H9 (cell line): ENCODE measurements around the gene TMUB2. TPM values are rescaled to one million over a fixed set of nuclear protein-coding genes. Genes with fewer than 3 reads are reported as not detected.

Experiments
- DNase-seq: peaks from one replicate; pipeline ENCODE4 v3.0.0-alpha.2; 2017
- H2AFZ ChIP-seq: one replicate; pipeline ENCODE4 v1.6.1; 2013; ENCODE audit warnings: mild to moderate bottlenecking, low read length, control low read depth, moderate library complexity
- H2AK5ac ChIP-seq: 2 replicates; pipeline ENCODE4 v1.6.1; 2013; ENCODE audit warnings: low read length, control low read depth, mixed read lengths; ENCODE audit not compliant: insufficient read length
- H2BK120ac ChIP-seq: one replicate; pipeline ENCODE4 v1.6.1; 2013; ENCODE audit warnings: low read depth, mild to moderate bottlenecking, low read length, control low read depth, inconsistent platforms; ENCODE audit not compliant: poor library complexity, severe bottlenecking
- H2BK12ac ChIP-seq: 2 replicates; pipeline ENCODE4 v1.6.1; 2013; ENCODE audit warnings: low read length, control low read depth, mixed read lengths, low read depth; ENCODE audit not compliant: insufficient read length
- H2BK15ac ChIP-seq: 2 replicates; pipeline ENCODE4 v1.6.1; 2013; ENCODE audit warnings: low read depth, low read length, control low read depth
- H2BK20ac ChIP-seq: one replicate; pipeline ENCODE4 v1.6.1; 2013; ENCODE audit warnings: low read depth, mild to moderate bottlenecking, low read length, control low read depth, inconsistent platforms; ENCODE audit not compliant: poor library complexity, severe bottlenecking
- H2BK5ac ChIP-seq: 2 replicates; pipeline ENCODE4 v1.6.1; 2013; ENCODE audit warnings: low read length, control low read depth, mixed read lengths; ENCODE audit not compliant: insufficient read length
- H3K14ac ChIP-seq: 2 replicates; pipeline ENCODE4 v1.6.1; 2013; ENCODE audit warnings: low read length, control low read depth; ENCODE audit not compliant: insufficient read depth
- H3K18ac ChIP-seq: 2 replicates; pipeline ENCODE4 v1.6.1; 2013; ENCODE audit warnings: low read depth, mild to moderate bottlenecking, mixed read lengths, low read length, control low read depth; ENCODE audit not compliant: insufficient read length
- H3K23ac ChIP-seq: 2 replicates; pipeline ENCODE4 v1.6.1; 2013; ENCODE audit warnings: low read length, control low read depth, mixed read lengths, low read depth; ENCODE audit not compliant: insufficient read length
- H3K23me2 ChIP-seq: 2 replicates; pipeline ENCODE4 v1.6.1; 2013; ENCODE audit warnings: low read depth, mild to moderate bottlenecking, mixed read lengths, low read length, control low read depth; ENCODE audit not compliant: insufficient read length, poor library complexity, severe bottlenecking
- H3K27ac ChIP-seq: 2 replicates; pipeline ENCODE4 v1.5.1; 2013; ENCODE audit warnings: low read length, control low read depth, mixed read lengths, low read depth; ENCODE audit not compliant: insufficient read length
- H3K27me3 ChIP-seq: 2 replicates; pipeline ENCODE4 v1.6.1; 2013; ENCODE audit warnings: low read length, control low read depth, inconsistent platforms; ENCODE audit not compliant: insufficient read depth
- H3K4ac ChIP-seq: 2 replicates; pipeline ENCODE4 v1.6.1; 2013; ENCODE audit warnings: low read depth, mild to moderate bottlenecking, control low read depth, inconsistent platforms, low read length, moderate library complexity
- H3K4me1 ChIP-seq: 2 replicates; pipeline ENCODE4 v1.6.1; 2013; ENCODE audit warnings: low read length, control low read depth, inconsistent platforms; ENCODE audit not compliant: insufficient read depth
- H3K4me2 ChIP-seq: 2 replicates; pipeline ENCODE4 v1.6.1; 2013; ENCODE audit warnings: low read length, control low read depth, mixed read lengths; ENCODE audit not compliant: insufficient read length, insufficient read depth
- H3K56ac ChIP-seq: 2 replicates; pipeline ENCODE4 v1.6.1; 2013; ENCODE audit warnings: low read depth, mild to moderate bottlenecking, mixed read lengths, low read length, control low read depth; ENCODE audit not compliant: insufficient read length
- H3K79me1 ChIP-seq: 2 replicates; pipeline ENCODE4 v1.6.1; 2013; ENCODE audit warnings: low read depth, mild to moderate bottlenecking, moderate library complexity, low read length, control low read depth, inconsistent platforms; ENCODE audit not compliant: insufficient read depth, poor library complexity, severe bottlenecking
- H3K79me2 ChIP-seq: 2 replicates; pipeline ENCODE4 v1.6.1; 2013; ENCODE audit warnings: low read length, control low read depth, inconsistent platforms; ENCODE audit not compliant: insufficient read depth
- H3K9ac ChIP-seq: 2 replicates; pipeline ENCODE4 v1.6.1; 2013; ENCODE audit warnings: low read length, control low read depth, mixed read lengths; ENCODE audit not compliant: insufficient read length; ENCODE audit errors: extremely low read depth
- H3K9me3 ChIP-seq: one replicate; pipeline ENCODE4 v1.6.1; 2013; ENCODE audit warnings: low read depth, low read length, inconsistent platforms; ENCODE audit not compliant: control insufficient read depth
- H3T11ph ChIP-seq: one replicate; pipeline ENCODE4 v1.6.1; 2013; ENCODE audit warnings: mild to moderate bottlenecking, low read length, control low read depth, inconsistent platforms
- H4K20me1 ChIP-seq: one replicate; pipeline ENCODE4 v1.6.1; 2013; ENCODE audit not compliant: control insufficient read depth, insufficient read length, insufficient read depth
- H4K5ac ChIP-seq: 2 replicates; pipeline ENCODE4 v1.6.1; 2013; ENCODE audit warnings: low read depth, mild to moderate bottlenecking, mixed read lengths, low read length, control low read depth; ENCODE audit not compliant: insufficient read length
- H4K8ac ChIP-seq: replicated peaks from 2 replicates; pipeline ENCODE4 v1.6.1; 2013; ENCODE audit warnings: low read length, control low read depth, mixed read lengths, low read depth; ENCODE audit not compliant: insufficient read length
- H4K91ac ChIP-seq: 2 replicates; pipeline ENCODE4 v1.6.1; 2013; ENCODE audit warnings: low read depth, mild to moderate bottlenecking, moderate library complexity, mixed read lengths, low read length, control low read depth; ENCODE audit not compliant: insufficient read length
- H3K27ac Mint-ChIP-seq, 3 experiments: 2 replicates in 2 of 3; 3 replicates in 1 of 3; pipeline ENCODE4 v1.8.0; 2020 to 2021; ENCODE audit warnings: mixed read lengths in 3 of 3, mild to moderate bottlenecking in 1 of 3, moderate library complexity in 1 of 3
- H3K27me3 Mint-ChIP-seq: 2 replicates; pipeline ENCODE4 v1.8.0; 2021; ENCODE audit warnings: low read depth, mild to moderate bottlenecking, moderate library complexity, mixed read lengths
- H3K36me3 Mint-ChIP-seq, 3 experiments: 2 replicates in 2 of 3; 3 replicates in 1 of 3; pipeline ENCODE4 v1.8.0; 2020 to 2021; ENCODE audit warnings: low read depth in 3 of 3, mixed read lengths in 3 of 3; ENCODE audit not compliant: insufficient read depth in 1 of 3
- H3K4me1 Mint-ChIP-seq, 2 experiments: 2 replicates each; pipeline ENCODE4 v1.8.0; 2020; ENCODE audit warnings: mixed read lengths in 2 of 2
- H3K4me3 Mint-ChIP-seq, 2 experiments: 2 replicates in 1 of 2; 3 replicates in 1 of 2; pipeline ENCODE4 v1.8.0; 2020 to 2021; ENCODE audit warnings: mild to moderate bottlenecking in 2 of 2, mixed read lengths in 2 of 2, moderate library complexity in 1 of 2
- H3K9me3 Mint-ChIP-seq, 2 experiments: 2 replicates in 1 of 2; 3 replicates in 1 of 2; pipeline ENCODE4 v1.8.0; 2020; ENCODE audit warnings: mild to moderate bottlenecking in 2 of 2, mixed read lengths in 2 of 2, moderate library complexity in 1 of 2
- WGBS: extraction: QIAGEN DNeasy Blood & Tissue Kit; methylation state at CpG from one replicate; pipeline ENCODE4 v1.1.7; 2013; ENCODE audit warnings: missing lambda C conversion rate, low lambda C conversion rate, mixed read lengths; ENCODE audit not compliant: insufficient read length; ENCODE audit errors: extremely low coverage; 5-methylcytosine and 5-hydroxymethylcytosine counted together
- long read RNA-seq: library from polyadenylated mRNA; unstranded; transcript quantifications from one replicate; pipeline ENCODE4 v2.0.0, GENCODE V29; 2020
- total RNA-seq: library from RNA; stranded (reverse); gene quantifications from 2 replicates; pipeline ENCODE4 v1.2.1, GENCODE V29; 2021
- TF ChIP-seq, protein P1 (sequence below): fragments of 200-600 bp; sonication (generic); conservative IDR thresholded peaks from 3 replicates; pipeline ENCODE4 v1.8.0; 2021; ENCODE audit warnings: antibody characterized with exemption, mild to moderate bottlenecking

TMUB2 gene
- total RNA-seq, result 20.6 and 22.9 TPM in 2 replicates
- long read RNA-seq, transcript TMUB2-201 (3 exons, 2,418 nt), result major isoform, 15 of 172 reads
- long read RNA-seq, transcript TMUB2-212 (3 exons, 1,918 nt), result minor isoform, 8 of 172 reads
- long read RNA-seq, transcript TMUB2-202 (3 exons, 1,921 nt), result minor isoform, 6 of 172 reads
- long read RNA-seq, transcript TMUB2-213 (2 exons, 1,505 nt), result minor isoform, 5 of 172 reads
- long read RNA-seq, partial matches to known transcripts, result 61 of 172 reads
- long read RNA-seq, other reads (novel, unspliced or antisense), result 69 of 172 reads

GRCh38 chr17:44186307-44187130 is at the start of gene TMUB2:
TSS of gene TMUB2 (plus strand) at chr17:44186972. CDS start at chr17:44187709, 737 bp downstream.
- Histone ChIP-seq H3K9me3 (peaks cover 5% of the 10 kb centered on the region), H2BK120ac (no peak within 1 kb of the TSS), H4K20me1 (no peaks in the 10 kb centered on the region), H3K79me2 (peaks cover 8% of the 10 kb centered on the region; the same call in 1 of the 2 replicates), H2BK15ac (no peak within 1 kb of the TSS), H3K56ac (no peak within 1 kb of the TSS), H3K79me1 (peaks cover 3% of the 10 kb centered on the region), H3T11ph (no peak within 1 kb of the TSS), H4K5ac (no peak within 1 kb of the TSS), H2BK20ac (no peak within 1 kb of the TSS), H3K27ac (peak within 1 kb of the TSS; percentile 81), H4K91ac (no peak within 1 kb of the TSS), H3K23ac (no peak within 1 kb of the TSS), H3K27me3 (no peaks in the 10 kb centered on the region), H2BK5ac (no peak within 1 kb of the TSS), H3K4me1 (no peaks in the 10 kb centered on the region), H3K9ac (peak within 1 kb of the TSS; percentile 91), H4K8ac (no peak within 1 kb of the TSS), H3K18ac (peak within 1 kb of the TSS; percentile 97), H3K4me2 (peak within 1 kb of the TSS; percentile 76), H2AK5ac (no peak within 1 kb of the TSS), H3K23me2 (no peaks in the 10 kb centered on the region), H2AFZ (no peak within 1 kb of the TSS), H3K4ac (no peak within 1 kb of the TSS), H2BK12ac (no peak within 1 kb of the TSS), H3K14ac (peak within 1 kb of the TSS; percentile 94)
- Mint-ChIP-seq H3K4me1 (peaks cover 9 to 29% of the 10 kb centered on the region in 2 experiments), H3K27me3 (no peaks in the 10 kb centered on the region; the same call in 1 of the 2 replicates), H3K27ac (peak within 1 kb of the TSS; percentile 97 to 99 (median 99)), H3K9me3 (peaks cover 6% of the 10 kb centered on the region in 2 experiments), H3K4me3 (peak within 1 kb of the TSS; percentile 95 to 99), H3K36me3 (peaks cover 19 to 48% (median 33%) of the 10 kb centered on the region in 3 experiments)
- WGBS, result no CpG with 5 or more reads among the region's 50 CpGs
- peak; percentile 100 for DNase-seq
- TF ChIP-seq, protein P1, sequence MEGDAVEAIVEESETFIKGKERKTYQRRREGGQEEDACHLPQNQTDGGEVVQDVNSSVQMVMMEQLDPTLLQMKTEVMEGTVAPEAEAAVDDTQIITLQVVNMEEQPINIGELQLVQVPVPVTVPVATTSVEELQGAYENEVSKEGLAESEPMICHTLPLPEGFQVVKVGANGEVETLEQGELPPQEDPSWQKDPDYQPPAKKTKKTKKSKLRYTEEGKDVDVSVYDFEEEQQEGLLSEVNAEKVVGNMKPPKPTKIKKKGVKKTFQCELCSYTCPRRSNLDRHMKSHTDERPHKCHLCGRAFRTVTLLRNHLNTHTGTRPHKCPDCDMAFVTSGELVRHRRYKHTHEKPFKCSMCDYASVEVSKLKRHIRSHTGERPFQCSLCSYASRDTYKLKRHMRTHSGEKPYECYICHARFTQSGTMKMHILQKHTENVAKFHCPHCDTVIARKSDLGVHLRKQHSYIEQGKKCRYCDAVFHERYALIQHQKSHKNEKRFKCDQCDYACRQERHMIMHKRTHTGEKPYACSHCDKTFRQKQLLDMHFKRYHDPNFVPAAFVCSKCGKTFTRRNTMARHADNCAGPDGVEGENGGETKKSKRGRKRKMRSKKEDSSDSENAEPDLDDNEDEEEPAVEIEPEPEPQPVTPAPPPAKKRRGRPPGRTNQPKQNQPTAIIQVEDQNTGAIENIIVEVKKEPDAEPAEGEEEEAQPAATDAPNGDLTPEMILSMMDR, result no peak
